HEK293 (cell line): ENCODE data around the gene BTBD8.

Source experiments
- CTCF ChIA-PET: fragments of 350-600 bp; formaldehyde crosslinking; extraction: SDS; loops from one replicate; lab custom pipeline; 2021; ENCODE audit warnings: antibody characterized with exemption; lab: Yijun Ruan, JAX
- POLR2A ChIA-PET: fragments of 300-600 bp; formaldehyde crosslinking; extraction: SDS; loops from one replicate; lab custom pipeline; 2020; ENCODE audit warnings: antibody characterized with exemption, inconsistent platforms; lab: Yijun Ruan, JAX
- H3K27ac ChIP-seq: fragments of 200-500 bp; sonication (Bioruptor generic); 2 replicates; pipeline ENCODE4 v1.5.1; 2014; ENCODE audit warnings: low read depth, low read length, control low read depth, inconsistent platforms; ENCODE audit errors: extremely low read depth
- H3K36me3 ChIP-seq, 2 experiments: fragments of 200-500 bp in 1 of 2; sonication (Bioruptor generic) in 1 of 2; 1 replicate in 1 of 2; 2 replicates in 1 of 2; pipeline ENCODE4 v1.5.1; 2014 to 2017; ENCODE audit warnings: inconsistent platforms in 2 of 2, low read length in 2 of 2; ENCODE audit not compliant: control insufficient read depth in 2 of 2, insufficient read depth in 1 of 2
- H3K4me1 ChIP-seq: fragments of 200-500 bp; sonication (Bioruptor generic); 2 replicates; pipeline ENCODE4 v1.5.1; 2014; ENCODE audit warnings: mild to moderate bottlenecking, low read length, inconsistent platforms; ENCODE audit not compliant: control insufficient read depth, insufficient read depth
- H3K4me3 ChIP-seq: 2 replicates; pipeline ENCODE4 v1.5.1; 2011; ENCODE audit warnings: low read depth, mild to moderate bottlenecking, control low read depth, low read length, moderate library complexity
- H3K9me3 ChIP-seq: fragments of 200-500 bp; sonication (Bioruptor generic); 2 replicates; pipeline ENCODE4 v1.5.1; 2014; ENCODE audit warnings: low read depth, low read length, inconsistent platforms; ENCODE audit not compliant: control insufficient read depth, insufficient read depth
- ATF2 ChIP-seq: fragments of 450-650 bp; formaldehyde crosslinking; IDR thresholded peaks from 2 replicates; pipeline ENCODE4 v1.5.1; 2016; ENCODE audit warnings: missing biosample characterization, missing genetic modification characterization, low read depth
- BCL11A ChIP-seq: fragments of 450-650 bp; formaldehyde crosslinking; IDR thresholded peaks from 2 replicates; pipeline ENCODE4 v1.5.1; 2016; ENCODE audit warnings: low read depth, missing biosample characterization, missing genetic modification characterization
- CTCF ChIP-seq: fragments of 450-650 bp; formaldehyde crosslinking; IDR thresholded peaks from 2 replicates; pipeline ENCODE4 v1.5.1; 2016; ENCODE audit warnings: missing biosample characterization, missing genetic modification characterization
- GLIS1 ChIP-seq: fragments of 450-650 bp; formaldehyde crosslinking; IDR thresholded peaks from 2 replicates; pipeline ENCODE4 v1.5.1; 2016; ENCODE audit warnings: missing biosample characterization, missing genetic modification characterization
- HIC1 ChIP-seq: fragments of 450-650 bp; formaldehyde crosslinking; IDR thresholded peaks from 2 replicates; pipeline ENCODE4 v1.5.1; 2016; ENCODE audit warnings: missing biosample characterization, missing genetic modification characterization
- IKZF3 ChIP-seq: fragments of 450-650 bp; IDR thresholded peaks from 2 replicates; pipeline ENCODE4 v1.5.0; 2018; ENCODE audit warnings: missing biosample characterization, mild to moderate bottlenecking, missing genetic modification characterization, moderate library complexity
- MYNN ChIP-seq: fragments of 450-650 bp; formaldehyde crosslinking; IDR thresholded peaks from 2 replicates; pipeline ENCODE4 v1.5.1; 2016; ENCODE audit warnings: missing biosample characterization, missing genetic modification characterization, borderline replicate concordance
- PRDM1 ChIP-seq: fragments of 450-650 bp; formaldehyde crosslinking; IDR thresholded peaks from 2 replicates; pipeline ENCODE4; 2016; ENCODE audit warnings: missing biosample characterization, missing genetic modification characterization
- PRDM6 ChIP-seq: fragments of 450-650 bp; formaldehyde crosslinking; IDR thresholded peaks from 2 replicates; pipeline ENCODE4 v1.5.1; 2017; ENCODE audit warnings: missing biosample characterization, missing genetic modification characterization
- REPIN1 ChIP-seq: fragments of 450-650 bp; formaldehyde crosslinking; IDR thresholded peaks from 2 replicates; pipeline ENCODE4 v1.5.1; 2017; ENCODE audit warnings: missing biosample characterization, missing genetic modification characterization, low read depth
- SCRT1 ChIP-seq: fragments of 450-650 bp; formaldehyde crosslinking; IDR thresholded peaks from 2 replicates; pipeline ENCODE4 v1.5.1; 2016; ENCODE audit warnings: missing biosample characterization, missing genetic modification characterization, borderline replicate concordance
- YY1 ChIP-seq: fragments of 450-650 bp; formaldehyde crosslinking; IDR thresholded peaks from 2 replicates; pipeline ENCODE4 v1.5.1; 2018; ENCODE audit warnings: missing biosample characterization, missing genetic modification characterization
- ZIC2 ChIP-seq: fragments of 450-650 bp; formaldehyde crosslinking; IDR thresholded peaks from 2 replicates; pipeline ENCODE4 v1.5.1; 2016; ENCODE audit warnings: missing biosample characterization, missing genetic modification characterization
- ZNF16 ChIP-seq: fragments of 450-650 bp; formaldehyde crosslinking; IDR thresholded peaks from 2 replicates; pipeline ENCODE4 v1.5.1; 2016; ENCODE audit warnings: low read depth, missing biosample characterization, missing genetic modification characterization
- ZNF18 ChIP-seq: fragments of 450-650 bp; formaldehyde crosslinking; IDR thresholded peaks from 2 replicates; pipeline ENCODE4 v1.5.1; 2016; ENCODE audit warnings: missing biosample characterization, missing genetic modification characterization
- ZNF23 ChIP-seq: fragments of 450-650 bp; formaldehyde crosslinking; IDR thresholded peaks from 2 replicates; pipeline ENCODE4 v1.5.1; 2016; ENCODE audit warnings: missing biosample characterization, missing genetic modification characterization, borderline replicate concordance
- ZNF26 ChIP-seq: fragments of 450-650 bp; formaldehyde crosslinking; IDR thresholded peaks from 2 replicates; pipeline ENCODE4 v1.5.1; 2016; ENCODE audit warnings: missing biosample characterization, missing genetic modification characterization
- ZNF423 ChIP-seq: fragments of 450-650 bp; formaldehyde crosslinking; IDR thresholded peaks from 2 replicates; pipeline ENCODE4 v1.5.1; 2016; ENCODE audit warnings: missing biosample characterization, missing genetic modification characterization
- ZNF514 ChIP-seq: fragments of 450-650 bp; formaldehyde crosslinking; IDR thresholded peaks from 2 replicates; pipeline ENCODE4 v1.5.1; 2016; ENCODE audit warnings: missing biosample characterization, missing genetic modification characterization
- ZNF530 ChIP-seq: fragments of 450-650 bp; formaldehyde crosslinking; IDR thresholded peaks from 2 replicates; pipeline ENCODE4 v1.5.1; 2016; ENCODE audit warnings: low read depth, missing biosample characterization, missing genetic modification characterization
- ZNF544 ChIP-seq: fragments of 450-650 bp; formaldehyde crosslinking; IDR thresholded peaks from 2 replicates; pipeline ENCODE4 v1.5.0; 2017; ENCODE audit warnings: missing biosample characterization, missing genetic modification characterization
- ZNF548 ChIP-seq: fragments of 450-650 bp; formaldehyde crosslinking; IDR thresholded peaks from 2 replicates; pipeline ENCODE4 v1.5.1; 2016; ENCODE audit warnings: missing biosample characterization, missing genetic modification characterization
- ZNF621 ChIP-seq: fragments of 450-650 bp; formaldehyde crosslinking; IDR thresholded peaks from 2 replicates; pipeline ENCODE4 v1.5.1; 2017; ENCODE audit warnings: missing biosample characterization, missing genetic modification characterization
- ZNF629 ChIP-seq: fragments of 450-650 bp; formaldehyde crosslinking; IDR thresholded peaks from 2 replicates; pipeline ENCODE4 v1.5.1; 2017; ENCODE audit warnings: missing biosample characterization, missing genetic modification characterization
- ZNF639 ChIP-seq: fragments of 450-650 bp; formaldehyde crosslinking; IDR thresholded peaks from 2 replicates; pipeline ENCODE4 v1.5.1; 2016; ENCODE audit warnings: missing biosample characterization, missing genetic modification characterization
- ZNF677 ChIP-seq: fragments of 450-650 bp; IDR thresholded peaks from 2 replicates; pipeline ENCODE4 v1.5.0; 2018; ENCODE audit warnings: missing biosample characterization, mild to moderate bottlenecking, missing genetic modification characterization, moderate library complexity
- ZNF837 ChIP-seq: fragments of 450-650 bp; formaldehyde crosslinking; IDR thresholded peaks from 2 replicates; pipeline ENCODE4 v1.5.1; 2016; ENCODE audit warnings: missing biosample characterization, missing genetic modification characterization
- ZSCAN16 ChIP-seq: fragments of 450-650 bp; formaldehyde crosslinking; IDR thresholded peaks from 2 replicates; pipeline ENCODE4 v1.5.1; 2016; ENCODE audit warnings: missing biosample characterization, missing genetic modification characterization

The BTBD8 gene

GRCh38 chr1:92217721-92218120, 137.6 kb downstream of the BTBD8 start, which contains the start of gene C1orf146 (continued):
- TF ChIP-seq YY1 (tag by site-specific recombination) (no peak), REPIN1 (tag by site-specific recombination) (no peak), ZNF621 (no peak), GLIS1 (tag by site-specific recombination) (no peak), ZNF629 (tag by site-specific recombination) (no peak), ATF2 (tag by site-specific recombination) (no peak), MYNN (no peak), ZNF639 (no peak), IKZF3 (no peak), PRDM1 (tag by site-specific recombination) (no peak), ZNF514 (tag by site-specific recombination) (no peak)

GRCh38 chr1:92218559-92218958, 138.4 kb downstream of the BTBD8 start:
- Histone ChIP-seq H3K4me3 (no peak overlapping the region), H3K27ac (no peak overlapping the region), H3K9me3 (no peaks in the 10 kb centered on the region), H3K4me1 (no peaks in the 10 kb centered on the region), H3K36me3 (no peaks in the 10 kb centered on the region)
- POLR2A ChIA-PET = no interaction called here
- CTCF ChIA-PET = no interaction called here
- TF ChIP-seq ZNF837 (no peak), HIC1 (tag by site-specific recombination) (no peak), ZNF23 (no peak), ZNF548 (tag by site-specific recombination) (no peak), BCL11A (tag by site-specific recombination) (no peak), ZNF26 (tag by site-specific recombination) (no peak), CTCF (tag by site-specific recombination) (no peak), ZNF16 (tag by site-specific recombination) (no peak), SCRT1 (tag by site-specific recombination) (no peak), ZNF18 (no peak), PRDM6 (tag by site-specific recombination) (no peak), ZNF530 (tag by site-specific recombination) (no peak), ZNF677 (tag by site-specific recombination) (no peak), ZSCAN16 (tag by site-specific recombination) (no peak), ZNF544 (tag by site-specific recombination) (no peak), ZIC2 (no peak), ZNF423 (tag by site-specific recombination) (no peak)
